ENCODE data around the gene IL26.
"Not testable (repeated sequence)": the region's sequence is repeated elsewhere in the genome, so short reads cannot be mapped to it uniquely, and the experiment has no call there.

Gene IL26

DNA sequence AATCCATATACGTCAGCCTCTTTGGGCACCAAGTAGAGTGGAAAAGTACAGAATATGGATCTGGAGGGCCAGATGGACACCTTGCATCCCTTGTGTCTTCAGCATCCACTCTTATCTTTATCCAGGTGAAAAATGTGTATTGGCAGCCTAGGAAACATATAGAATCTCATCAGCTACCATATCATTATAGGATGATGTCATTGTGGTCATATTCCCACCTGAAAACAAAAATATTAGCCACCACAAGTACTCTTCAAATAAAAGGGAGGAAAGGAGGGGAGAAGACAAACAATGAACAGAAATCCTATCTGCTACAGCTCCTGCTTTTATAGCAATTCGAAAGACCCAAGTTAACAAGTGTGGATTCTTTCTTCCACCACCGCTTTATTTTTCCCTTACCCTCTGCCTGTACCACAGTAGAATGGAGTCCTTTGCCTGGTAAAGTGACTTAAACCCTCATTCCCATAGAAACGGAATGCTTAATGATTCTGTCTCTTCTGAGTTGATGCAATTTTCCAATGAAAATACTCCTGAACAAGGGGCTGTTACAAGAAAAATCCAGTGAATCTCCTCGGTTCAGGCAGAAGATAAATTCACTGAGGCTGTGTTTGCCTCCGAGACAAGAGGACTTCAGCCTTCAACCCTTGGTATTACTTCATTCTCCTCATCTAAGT is 13.8 kb upstream of the IL26 start:
- DNase-seq, result no peak

DNA sequence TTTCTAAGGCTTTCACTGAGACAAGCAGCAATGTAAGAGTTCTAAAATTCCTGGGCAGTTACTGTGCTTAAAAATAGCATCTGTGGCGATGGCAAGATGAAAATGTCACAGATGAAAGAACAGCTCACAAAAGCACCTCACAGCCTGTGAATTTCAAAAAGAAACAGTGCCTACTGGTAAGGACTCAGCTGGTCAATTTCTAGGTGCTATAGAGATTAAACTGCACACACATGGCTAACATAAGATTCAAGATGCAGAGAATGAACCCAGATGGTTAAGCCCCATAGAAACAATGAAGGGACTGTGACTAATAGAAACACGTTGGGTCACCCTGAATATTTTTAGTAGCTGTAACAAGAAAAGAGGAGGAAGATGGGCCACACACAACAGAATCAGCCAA is 12.0 kb upstream of the IL26 start:
- no peak for DNase-seq

DNA sequence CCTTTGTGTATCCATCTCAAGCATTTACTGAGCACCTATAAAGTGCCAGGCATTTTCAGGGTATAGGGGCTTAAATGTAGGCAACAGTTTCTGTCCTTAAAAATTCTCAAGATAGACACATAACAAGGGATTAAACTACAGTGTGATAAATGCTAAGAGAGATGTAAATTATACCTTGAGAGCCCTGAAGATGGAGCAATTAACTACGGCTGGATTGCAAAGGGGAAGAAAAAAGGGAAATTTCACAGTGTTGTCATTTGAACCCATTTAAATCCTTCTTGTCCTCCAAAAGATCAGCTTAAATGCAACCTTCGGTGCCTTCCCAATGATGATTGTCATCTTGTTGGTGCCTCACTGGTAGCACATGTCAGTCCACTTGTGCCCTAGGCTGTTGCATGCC is 11.5 kb upstream of the IL26 start:
- no peak for DNase-seq

DNA sequence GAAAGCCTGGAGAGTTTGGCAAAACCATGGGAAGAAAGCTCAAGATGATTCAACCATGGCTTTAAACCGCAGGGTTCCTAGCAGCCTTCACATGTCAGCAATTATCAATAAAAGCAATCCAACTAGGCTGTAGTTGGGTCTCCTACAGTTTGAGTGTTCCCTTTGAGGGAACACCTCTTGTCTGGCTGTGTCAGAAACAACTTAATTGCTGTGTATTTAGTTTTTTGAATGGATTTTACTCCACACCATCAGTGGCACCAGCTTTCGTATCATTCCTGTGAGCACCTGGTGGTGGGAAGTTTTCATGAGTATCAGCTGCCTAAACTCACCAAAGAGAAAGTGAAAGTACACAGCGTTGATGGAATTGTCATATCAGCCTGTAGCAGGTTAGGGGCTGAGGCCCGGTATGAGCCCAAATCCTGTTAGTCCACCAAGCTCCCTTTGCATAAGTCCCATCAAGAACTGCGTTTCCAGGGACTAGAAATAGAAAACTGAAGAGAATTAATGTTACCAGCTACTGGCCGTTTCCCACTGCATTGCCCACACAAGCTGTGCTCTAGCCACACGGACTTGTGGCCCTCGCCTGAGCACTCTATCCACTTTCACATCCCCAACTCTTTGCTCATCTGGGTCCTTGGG is 10.9 kb upstream of the IL26 start:
- peak; percentile 35 to 75 for DNase-seq

DNA sequence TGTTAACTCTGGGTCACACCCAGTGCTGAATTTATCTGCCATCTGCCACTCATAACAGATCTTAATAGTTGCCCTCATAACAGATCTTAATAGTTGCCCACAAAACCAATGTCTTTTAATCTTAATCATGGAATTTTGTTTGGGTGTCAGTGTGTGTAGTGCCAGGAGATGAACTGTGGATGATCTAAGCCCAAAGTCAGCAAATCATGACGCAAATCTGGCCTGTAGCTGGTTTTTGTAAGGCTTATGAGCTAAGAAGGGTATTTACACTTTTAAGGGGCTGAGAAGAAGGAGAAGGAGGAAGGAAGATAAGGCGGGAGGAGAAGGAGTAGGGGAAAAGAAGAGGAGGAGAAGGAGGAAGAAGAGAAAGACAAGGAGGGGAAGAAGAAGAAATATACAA is 10.0 kb upstream of the IL26 start:
- no peak for DNase-seq

DNA sequence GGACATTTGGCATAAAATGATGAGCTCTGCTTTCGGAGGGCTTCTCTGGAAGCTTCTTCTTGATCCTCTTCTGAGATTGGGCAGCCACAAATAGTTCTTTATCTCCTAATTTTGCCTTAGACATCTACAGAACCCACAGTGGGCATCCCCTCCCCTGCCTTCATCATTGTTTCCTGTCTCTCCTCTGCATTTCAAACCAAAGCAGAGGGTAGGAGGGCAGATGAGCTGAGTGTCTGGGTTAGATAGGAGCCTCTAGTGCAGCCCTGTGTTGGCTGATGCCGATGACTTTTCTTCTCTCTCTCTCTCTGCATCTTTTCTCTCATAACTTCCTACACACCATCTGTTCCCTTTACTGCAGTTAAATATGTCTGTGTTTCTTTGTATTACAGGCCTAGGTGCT is 8.5 kb upstream of the IL26 start:
- no peak for DNase-seq

DNA sequence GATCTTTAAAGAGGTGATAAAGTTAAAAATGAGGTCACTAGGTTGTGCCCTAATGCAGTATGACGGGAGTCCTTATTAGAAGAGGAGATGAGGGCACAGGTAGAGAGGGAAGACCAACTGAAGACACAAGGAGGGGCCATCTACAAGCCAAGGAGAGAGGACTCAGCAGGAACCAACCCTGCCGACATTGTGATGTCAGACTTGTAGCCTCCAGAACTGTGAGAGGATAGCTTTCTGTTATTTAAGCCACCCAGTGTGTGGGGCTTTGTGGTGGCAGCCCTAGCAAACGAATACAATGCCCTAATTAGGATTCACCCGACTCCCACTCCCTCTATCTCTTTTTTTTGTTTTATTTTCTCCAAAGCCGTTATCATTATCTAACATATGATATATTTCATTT is 7.9 kb upstream of the IL26 start:
- no peak for DNase-seq

DNA sequence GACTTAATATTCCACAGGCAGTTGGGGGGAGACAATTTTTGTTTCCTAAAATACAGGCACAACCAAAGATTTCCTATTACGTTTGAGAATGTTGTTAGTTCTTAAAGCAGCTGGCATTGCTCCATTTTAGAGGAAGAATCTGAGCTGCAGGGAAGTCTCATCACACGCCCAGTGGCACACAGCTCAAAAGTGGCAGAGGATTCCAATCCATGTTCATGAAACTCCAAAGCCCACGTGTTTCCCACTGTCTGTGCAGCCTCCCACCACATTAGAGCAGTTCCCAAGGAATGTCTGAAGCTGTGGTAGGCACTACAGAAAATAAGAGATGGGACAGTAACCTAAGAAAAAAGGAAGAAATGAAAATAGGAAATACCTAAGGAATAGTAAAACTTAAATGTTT is 6.1 kb upstream of the IL26 start:
- no peak for DNase-seq

DNA sequence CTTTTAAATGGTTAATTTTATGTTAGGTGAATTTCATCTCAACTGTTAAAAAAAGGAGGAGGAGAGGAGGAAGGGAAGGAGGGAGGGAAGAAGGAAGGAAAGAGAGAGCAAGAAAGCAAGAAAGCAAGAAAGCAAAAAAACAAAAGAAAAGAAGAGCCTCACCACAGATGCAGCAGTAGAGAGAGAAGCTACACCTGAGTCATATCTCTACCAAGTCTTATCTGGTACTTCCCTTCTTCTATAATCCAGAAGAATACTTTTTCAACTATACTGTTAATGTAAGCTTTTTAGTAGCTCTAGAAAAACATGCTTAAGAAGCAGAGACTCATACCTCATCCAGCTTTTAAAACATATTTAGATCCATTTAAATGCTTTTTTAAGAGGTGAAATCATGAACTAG is 5.6 kb upstream of the IL26 start:
- DNase-seq, result no peak

DNA sequence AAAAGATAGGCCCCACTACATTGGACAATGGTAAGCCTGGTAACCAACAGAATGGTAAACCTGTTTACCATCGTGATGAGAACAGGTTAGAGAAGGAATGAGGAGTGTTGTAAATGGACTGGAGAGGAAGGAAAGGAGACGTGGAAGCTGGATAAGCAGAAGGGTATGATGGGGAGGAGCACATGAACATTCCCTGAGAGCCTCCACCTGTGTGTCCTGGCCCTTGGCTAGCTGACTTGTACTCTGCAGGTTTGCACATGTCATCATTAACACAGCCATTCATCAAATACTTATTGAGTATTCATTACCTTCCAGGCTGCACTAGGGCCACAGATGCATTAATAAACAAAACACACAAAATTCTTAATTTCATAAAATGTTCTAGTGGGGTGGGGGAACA is 4.3 kb upstream of the IL26 start:
- no peak for DNase-seq

DNA sequence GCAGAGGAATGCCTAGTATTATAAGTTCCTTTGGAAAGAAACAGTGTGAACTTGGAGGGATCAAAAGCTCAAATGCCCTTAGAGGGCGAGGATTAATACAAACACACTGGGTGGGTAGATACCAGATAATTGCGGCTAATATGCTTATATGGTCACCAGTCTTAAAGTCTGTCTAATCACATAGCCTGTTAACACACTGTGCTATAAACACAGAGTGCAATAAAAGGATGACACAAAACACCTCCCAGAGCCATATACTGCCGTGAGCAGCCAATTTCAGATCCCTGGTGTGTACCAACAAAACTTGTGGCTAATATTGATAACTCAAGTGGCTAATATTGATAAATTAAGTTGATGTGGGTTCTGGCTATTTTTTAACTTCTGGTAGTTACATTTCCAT is 1.7 kb upstream of the IL26 start:
- DNase-seq, result no peak

DNA sequence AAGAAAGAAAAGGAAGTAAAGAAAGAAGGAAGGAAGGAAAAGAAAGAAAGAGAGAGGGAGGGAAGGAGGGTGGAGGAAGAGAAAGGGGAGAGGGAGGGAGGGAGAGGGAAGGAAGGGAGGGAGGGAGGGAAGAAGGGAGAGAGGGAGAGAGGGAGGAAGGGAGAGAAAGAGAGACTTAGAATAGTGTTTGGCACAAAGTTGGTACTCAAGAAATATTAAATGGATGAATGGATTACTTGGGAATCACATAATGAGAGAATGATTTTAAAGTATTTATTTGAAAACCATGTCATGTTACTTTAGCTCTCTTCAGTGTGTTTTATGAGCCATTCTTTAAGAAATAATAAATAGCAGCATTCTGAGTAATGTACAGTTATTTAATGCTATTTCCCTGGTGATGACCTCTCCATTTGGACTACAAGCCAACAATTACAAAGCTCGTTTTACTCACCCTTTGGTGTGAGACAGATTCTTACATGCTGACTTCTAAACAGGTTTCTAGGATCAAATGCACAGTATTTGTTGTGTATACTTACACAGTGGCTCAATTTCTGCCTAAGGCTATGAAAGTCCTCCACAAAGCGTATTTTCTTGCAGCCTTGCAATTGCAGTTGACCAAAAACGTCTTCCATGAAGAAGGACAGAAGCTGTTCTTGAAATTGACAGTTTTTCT is 861 bp downstream of the IL26 start:
- DNase-seq, result no peak

DNA sequence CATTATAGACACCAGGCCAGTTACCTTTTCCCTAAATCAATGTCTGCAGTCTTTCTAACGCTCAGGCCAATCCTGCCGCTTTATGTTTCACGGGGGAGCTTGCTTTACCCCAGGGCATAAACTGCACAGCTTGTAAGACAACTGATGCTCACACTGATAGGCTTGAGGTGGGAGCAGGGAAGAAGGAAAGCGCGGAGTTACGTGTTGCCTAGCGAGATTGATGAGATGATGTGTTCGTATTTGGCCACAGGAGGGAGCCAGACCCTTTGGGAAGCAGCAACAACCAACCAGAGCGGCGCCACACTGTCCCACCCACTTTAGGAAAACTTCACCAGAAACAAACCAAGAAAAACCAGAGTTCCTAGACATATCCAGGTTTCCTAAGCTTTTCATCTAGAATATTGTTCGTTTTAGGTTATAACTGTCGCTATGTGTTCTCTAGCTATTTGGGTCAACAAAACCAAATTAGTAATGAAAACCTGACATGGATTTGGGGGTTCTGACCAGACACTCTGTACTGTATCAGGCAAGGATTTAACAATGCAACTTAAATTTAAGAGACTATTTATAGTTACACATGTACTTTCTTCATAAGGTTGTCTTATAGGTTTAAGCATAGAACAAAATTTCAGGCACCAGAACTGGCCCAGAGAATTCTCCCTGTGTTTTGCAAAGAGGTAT is 2.4 kb downstream of the IL26 start:
- peak; percentile 76 to 83 for DNase-seq

DNA sequence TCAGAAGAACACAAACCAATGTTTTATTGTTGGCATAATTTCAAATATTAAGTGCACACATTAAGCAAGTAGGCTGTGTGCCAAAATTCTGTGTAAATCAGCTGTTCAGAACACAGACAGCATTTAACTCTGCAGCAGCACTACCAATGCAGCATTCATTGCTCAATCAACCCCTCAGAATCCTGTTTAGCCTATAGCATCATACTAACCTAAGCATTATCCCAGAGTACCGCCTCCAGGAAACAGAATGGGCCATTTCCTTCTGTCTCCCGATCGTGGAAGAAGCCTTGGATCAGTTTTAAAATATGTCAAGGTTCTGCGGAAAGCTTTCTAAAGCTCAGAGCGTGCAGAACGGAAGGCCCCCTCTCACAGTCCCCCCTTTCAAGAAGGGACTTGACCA is 3.3 kb downstream of the IL26 start:
- no peak for DNase-seq

DNA sequence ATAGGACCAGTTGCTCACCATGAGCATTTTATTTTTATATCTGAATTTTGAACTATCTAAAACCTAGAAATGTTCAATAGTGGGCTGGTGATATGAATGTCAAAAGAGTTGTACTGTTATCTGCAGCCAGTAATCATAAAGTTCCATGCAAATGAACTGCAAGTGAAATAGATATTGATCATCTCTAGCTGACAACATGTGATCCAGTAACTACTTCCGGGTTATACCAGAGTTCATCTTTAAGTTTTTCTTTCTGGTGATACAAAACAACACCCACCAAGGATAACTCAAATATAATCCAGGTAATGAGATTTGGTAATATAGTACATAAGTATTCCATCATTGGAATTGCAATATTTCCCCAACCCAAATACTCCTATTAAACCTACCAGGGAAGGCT is 4.1 kb downstream of the IL26 start:
- DNase-seq, result no peak

DNA sequence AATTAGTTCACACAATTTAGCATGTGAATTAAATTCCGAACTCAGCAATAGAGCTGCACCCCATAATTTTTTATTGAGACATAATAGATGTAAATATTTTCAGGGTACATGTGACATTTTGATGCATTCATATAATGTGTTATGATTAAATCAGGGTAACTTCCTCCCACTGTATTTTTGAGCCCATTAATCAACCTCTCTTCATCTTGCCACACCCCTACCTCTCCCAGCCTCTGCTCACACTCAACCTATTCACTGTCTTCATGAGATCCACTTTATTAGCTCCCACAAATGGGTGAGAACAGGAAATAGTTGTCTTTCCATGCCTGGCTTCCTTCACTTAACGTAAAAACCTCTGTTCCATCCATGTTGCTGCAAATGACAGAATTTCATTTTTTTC is 14.7 kb downstream of the IL26 start:
- no peak for DNase-seq

DNA sequence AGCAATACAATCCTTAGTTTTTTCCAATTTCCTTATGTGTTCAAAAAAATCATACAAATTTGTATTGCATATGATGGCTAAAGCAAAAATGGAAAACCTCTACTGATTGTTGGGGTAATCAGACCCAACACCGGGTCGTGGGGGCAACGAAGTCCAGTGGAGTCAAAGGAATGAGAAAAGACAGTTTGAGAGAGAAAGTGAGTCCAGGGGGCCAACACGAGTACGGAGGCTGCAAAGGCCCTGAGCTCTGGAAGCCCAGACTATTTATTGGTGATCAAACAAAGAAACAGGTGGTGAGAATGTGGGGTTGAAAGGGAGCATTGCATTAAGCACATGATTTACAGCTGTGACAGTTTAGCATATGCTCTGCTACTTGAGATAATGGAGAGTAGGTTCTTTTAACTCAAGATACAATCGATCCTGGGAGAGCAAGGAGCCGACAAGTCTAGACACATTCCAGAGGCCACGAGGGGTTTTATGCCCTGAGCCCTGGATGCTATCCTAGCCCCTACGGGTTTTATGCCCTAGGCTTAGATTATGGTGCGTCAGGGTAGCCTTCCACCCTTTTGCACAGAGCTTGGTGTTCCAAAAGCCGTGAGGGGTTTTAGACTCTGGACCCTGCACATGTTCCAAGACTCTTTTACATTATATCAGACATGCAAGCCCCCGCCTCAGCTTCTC is 16.4 kb downstream of the IL26 start:
- not testable (repeated sequence) for DNase-seq

DNA sequence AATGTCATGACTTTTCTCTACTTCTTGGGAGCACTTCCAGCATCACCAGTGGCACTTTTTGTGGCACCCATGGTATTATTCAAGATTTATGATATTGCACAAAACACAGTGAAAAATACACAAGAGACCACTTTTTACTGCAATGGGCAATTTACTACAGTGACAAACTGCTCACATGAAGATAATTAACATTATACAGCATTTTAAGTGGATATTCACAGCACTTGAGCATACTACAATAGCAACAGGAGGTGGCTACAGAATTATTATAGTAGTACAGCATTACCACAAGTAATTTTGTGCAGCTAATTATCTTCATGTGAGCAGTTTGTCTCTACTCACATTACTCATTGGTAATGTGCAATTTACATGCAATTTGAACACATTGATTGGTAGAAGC is 18.3 kb downstream of the IL26 start:
- no peak for DNase-seq

DNA sequence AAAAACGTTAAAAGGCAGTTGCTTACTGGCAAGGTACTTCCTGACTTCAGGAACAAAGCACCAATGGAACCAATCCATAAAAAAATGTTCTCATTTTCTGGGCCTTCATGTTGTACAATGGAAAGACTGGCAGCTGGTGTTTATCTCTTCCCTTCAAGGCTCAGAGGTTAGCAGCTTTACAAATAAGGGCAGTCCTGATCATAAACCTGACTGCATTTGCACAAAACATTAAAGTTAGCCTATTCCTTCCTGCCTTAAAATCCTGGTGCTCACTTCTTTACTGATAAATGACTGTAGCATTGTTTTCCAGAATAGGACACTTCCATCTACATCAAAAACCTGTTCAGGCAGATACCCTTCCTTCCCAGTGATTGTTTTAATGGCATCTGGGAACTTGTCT is 19.2 kb downstream of the IL26 start:
- DNase-seq, result no peak

DNA sequence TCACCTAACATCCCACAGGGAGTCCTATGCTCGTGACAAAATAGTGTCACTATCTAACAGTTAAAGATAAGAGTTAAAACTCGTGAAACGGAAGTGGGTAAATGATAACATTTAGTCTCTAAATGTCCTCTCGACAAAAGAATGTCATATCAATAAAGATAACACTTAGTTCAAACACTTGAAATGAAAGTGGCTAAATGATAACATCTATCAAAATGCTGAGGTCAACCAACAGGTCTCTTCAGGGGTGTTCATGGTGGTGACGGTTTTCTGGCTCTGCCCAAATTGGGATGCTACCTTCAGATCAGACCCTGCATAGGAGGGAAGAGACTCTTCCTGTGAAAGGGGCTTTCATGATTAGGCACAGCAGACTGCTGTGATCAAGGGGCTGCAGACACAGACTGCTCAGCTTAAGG is 22.1 kb downstream of the IL26 start:
- peak in 1 of 2 donors; percentile 45 for DNase-seq

DNA sequence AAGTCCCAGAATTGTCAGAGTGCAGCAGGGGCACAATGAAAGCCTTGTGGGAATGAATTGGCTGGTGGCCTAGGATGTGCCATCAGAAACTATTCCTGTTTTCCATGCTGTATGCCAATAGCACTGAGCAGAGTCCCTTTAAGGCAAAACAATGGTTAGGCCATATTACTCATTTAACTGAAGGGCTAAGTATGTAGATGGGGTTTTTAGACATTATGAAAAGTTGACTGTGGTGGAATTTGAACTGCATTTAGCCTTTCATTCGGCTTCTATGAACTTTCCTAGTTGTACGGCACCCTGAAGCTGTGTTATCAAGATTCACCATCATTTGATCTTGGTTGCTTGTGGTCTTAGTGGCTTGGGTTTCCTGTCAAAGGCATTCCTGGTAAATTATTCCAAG is 24.8 kb downstream of the IL26 start:
- DNase-seq, result no peak

DNA sequence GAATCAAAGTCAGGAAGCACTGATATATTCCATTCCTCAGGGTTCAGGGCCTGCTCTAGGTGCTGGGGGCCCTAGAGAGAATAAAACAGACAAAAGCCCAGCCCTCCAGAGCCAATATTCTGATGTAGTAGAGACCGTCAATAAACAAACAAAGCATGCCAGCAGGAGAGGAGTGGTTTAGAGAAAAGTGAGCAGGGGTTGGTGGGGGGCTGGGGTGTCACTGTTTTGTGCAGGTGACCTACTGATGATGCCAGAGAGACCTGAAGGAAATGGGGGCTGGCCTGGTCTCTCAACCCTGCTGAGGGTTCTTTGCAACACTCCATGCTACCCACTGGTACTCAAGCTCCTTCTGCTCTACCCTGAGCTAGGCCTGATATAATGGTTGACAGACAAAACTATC is 26.5 kb downstream of the IL26 start:
- DNase-seq, result no peak

DNA sequence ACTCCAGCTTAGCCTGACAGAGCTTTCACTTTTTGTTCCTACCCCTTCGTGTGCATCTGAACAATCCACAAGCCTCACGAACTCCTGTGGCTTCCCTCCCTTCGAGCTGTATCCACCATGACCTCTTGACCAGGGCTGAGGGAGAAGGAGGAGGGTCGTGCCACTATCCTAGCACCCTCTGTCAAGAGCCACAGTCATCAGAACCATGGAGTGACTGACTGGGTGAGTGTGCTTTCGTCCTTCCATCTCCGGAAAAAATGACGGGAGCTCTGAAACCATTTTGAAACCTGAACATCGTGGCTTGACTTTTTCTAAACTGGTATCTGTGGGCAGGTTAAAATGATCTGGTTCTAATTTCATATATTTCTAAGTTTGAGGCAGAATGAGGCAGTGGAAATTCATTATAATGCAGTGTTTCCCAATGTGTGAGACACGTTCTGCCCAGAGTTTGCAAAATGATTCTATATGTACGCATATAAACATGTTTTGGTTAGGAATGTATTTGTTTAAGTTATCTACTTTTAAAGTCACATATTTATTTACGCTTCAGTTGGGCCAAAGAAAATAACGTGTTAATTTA is 27.0 kb downstream of the IL26 start:
- DNase-seq, result peak in 1 of 2 donors; percentile 12

All from CD4-positive, alpha-beta T cell treated with Interferon alpha-2 for 1 hour (primary cell).